ENCODE results near the gene PCDHA5.

DNA sequence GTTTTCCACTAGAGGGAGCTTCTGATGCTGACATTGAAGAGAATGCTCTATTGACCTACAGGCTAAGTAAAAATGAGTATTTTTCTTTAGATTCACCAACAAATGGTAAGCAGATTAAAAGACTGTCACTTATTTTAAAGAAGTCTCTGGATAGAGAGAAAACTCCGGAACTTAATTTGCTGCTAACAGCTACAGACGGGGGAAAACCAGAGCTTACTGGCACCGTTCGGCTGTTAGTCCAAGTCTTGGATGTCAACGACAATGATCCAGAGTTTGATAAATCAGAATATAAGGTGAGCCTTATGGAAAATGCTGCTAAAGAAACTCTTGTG is 48.1 kb downstream of the PCDHA5 start:
- TF ChIP-seq POLR2A (IDR thresholded peaks at IDR 0.05): no peak
- TF ChIP-seq, protein P1, sequence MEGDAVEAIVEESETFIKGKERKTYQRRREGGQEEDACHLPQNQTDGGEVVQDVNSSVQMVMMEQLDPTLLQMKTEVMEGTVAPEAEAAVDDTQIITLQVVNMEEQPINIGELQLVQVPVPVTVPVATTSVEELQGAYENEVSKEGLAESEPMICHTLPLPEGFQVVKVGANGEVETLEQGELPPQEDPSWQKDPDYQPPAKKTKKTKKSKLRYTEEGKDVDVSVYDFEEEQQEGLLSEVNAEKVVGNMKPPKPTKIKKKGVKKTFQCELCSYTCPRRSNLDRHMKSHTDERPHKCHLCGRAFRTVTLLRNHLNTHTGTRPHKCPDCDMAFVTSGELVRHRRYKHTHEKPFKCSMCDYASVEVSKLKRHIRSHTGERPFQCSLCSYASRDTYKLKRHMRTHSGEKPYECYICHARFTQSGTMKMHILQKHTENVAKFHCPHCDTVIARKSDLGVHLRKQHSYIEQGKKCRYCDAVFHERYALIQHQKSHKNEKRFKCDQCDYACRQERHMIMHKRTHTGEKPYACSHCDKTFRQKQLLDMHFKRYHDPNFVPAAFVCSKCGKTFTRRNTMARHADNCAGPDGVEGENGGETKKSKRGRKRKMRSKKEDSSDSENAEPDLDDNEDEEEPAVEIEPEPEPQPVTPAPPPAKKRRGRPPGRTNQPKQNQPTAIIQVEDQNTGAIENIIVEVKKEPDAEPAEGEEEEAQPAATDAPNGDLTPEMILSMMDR (IDR thresholded peaks at IDR 0.05): no peak
